PC-3 (cell line): ENCODE measurements around the gene PFKFB3.

ENCODE experiments used
- EZH2 ChIP-seq: fragments of 300-600 bp; sonication (generic); IDR thresholded peaks from one replicate; pipeline ENCODE4 v1.6.1; 2017; ENCODE audit warnings: antibody characterized with exemption, mild to moderate bottlenecking, low read length; ENCODE audit not compliant: unreplicated experiment
- EZH2phosphoT487 ChIP-seq: fragments of 300-600 bp; sonication (generic); IDR thresholded peaks from 2 replicates; pipeline ENCODE4 v1.6.1; 2018; ENCODE audit warnings: mild to moderate bottlenecking, antibody characterized with exemption, low read length, borderline replicate concordance
- TF ChIP-seq, protein P1 (sequence below): fragments of 300-600 bp; sonication (generic); conservative IDR thresholded peaks from 2 replicates; pipeline ENCODE4 v1.5.1; 2017; ENCODE audit warnings: antibody characterized with exemption, low read depth, mild to moderate bottlenecking, low read length

DNA sequence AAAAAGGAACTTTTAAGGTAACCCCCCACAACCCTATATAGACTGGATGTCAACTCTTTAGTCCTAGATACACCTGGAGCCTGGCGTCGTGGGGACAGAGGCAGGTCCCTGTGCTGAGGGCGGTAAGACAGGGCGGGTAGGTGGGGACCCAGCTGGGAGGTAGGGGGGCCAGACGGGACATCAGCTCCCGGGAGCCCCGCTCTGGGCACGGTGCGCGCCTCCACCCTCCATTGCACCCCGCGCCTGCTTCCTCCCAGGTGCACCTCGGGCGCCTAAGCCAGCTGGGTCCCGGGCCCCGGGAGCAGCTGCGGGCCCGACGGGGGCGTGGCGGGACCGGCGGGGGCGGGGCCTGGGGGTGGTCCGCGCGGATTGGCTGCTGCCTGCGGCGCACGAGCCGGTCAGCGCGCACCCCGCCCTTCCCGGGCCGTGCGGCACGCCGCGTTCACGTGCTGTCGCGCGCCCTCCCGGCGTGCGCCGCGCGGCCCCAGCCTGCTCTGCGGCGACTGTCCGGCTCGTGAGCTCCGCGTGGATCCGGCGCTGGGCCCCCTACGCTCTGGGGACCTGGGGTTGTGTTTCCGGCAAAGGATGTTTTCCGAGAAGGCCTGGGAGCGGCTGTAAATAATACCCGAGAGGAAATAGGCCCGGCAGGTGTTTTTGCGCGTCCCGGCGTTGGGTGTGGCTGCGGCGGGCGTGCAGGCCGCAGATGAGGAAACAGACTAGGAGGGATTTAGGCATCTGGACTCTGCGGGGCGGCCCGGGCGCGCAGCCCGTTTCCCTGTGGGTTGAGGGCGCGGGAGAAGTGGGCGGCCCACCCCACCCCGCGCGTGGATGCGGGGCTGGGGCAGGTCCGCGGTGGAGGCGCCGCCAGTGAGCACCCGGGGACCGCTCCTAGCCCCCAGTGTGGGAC is 39.1 kb upstream of the PFKFB3 start:
- TF ChIP-seq, protein P1, sequence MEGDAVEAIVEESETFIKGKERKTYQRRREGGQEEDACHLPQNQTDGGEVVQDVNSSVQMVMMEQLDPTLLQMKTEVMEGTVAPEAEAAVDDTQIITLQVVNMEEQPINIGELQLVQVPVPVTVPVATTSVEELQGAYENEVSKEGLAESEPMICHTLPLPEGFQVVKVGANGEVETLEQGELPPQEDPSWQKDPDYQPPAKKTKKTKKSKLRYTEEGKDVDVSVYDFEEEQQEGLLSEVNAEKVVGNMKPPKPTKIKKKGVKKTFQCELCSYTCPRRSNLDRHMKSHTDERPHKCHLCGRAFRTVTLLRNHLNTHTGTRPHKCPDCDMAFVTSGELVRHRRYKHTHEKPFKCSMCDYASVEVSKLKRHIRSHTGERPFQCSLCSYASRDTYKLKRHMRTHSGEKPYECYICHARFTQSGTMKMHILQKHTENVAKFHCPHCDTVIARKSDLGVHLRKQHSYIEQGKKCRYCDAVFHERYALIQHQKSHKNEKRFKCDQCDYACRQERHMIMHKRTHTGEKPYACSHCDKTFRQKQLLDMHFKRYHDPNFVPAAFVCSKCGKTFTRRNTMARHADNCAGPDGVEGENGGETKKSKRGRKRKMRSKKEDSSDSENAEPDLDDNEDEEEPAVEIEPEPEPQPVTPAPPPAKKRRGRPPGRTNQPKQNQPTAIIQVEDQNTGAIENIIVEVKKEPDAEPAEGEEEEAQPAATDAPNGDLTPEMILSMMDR = no peak
- TF ChIP-seq EZH2phosphoT487 = peak; percentile 78
- no peak for TF ChIP-seq EZH2
